Left lung (tissue), 14 donors: ENCODE data around the gene POLR1F. TPM values are rescaled to one million over a fixed set of nuclear protein-coding genes. Genes with fewer than 3 reads are reported as not detected.

Experiments
- ATAC-seq: fragments of 200-7000 bp; cut with Tn5 transposase; one replicate; pipeline ENCODE4 v1.9.1; 2020; ENCODE audit warnings: moderate library complexity
- DNase-seq, 4 donors: peaks; one replicate each; pipeline ENCODE4 v3.0.0-alpha.2; 2013 to 2020
- H3K27ac ChIP-seq, 2 donors: fragments of 200-600 bp; sonication (generic) in 1 of 2; one replicate each; pipeline versions ENCODE4 v1.5.0 to v1.8.0; 2020 to 2021
- H3K27me3 ChIP-seq, 2 donors: fragments of 200-600 bp; sonication (generic) in 1 of 2; one replicate each; pipeline versions ENCODE4 v1.5.0 to v1.8.0; 2020 to 2021
- H3K36me3 ChIP-seq, 2 donors: fragments of 200-600 bp; sonication (generic) in 1 of 2; one replicate each; pipeline versions ENCODE4 v1.5.0 to v1.8.0; 2020 to 2021
- H3K4me1 ChIP-seq, 2 donors: fragments of 200-600 bp; one replicate each; pipeline ENCODE4 v1.8.0; 2021
- H3K4me3 ChIP-seq, 2 donors: fragments of 200-600 bp; sonication (generic) in 1 of 2; one replicate each; pipeline versions ENCODE4 v1.5.0 to v1.8.0; 2020 to 2021; ENCODE audit warnings: mild to moderate bottlenecking in 1 of 2
- H3K9me3 ChIP-seq, 2 donors: fragments of 200-600 bp; sonication (generic) in 1 of 2; one replicate each; pipeline versions ENCODE4 v1.5.0 to v1.8.0; 2020 to 2021
- CTCF ChIP-seq, 2 donors: fragments of 200-600 bp; sonication (generic) in 1 of 2; IDR thresholded peaks; one replicate each; pipeline versions ENCODE4 v1.5.0 to v1.8.0; 2021; ENCODE audit warnings: antibody characterized with exemption in 2 of 2
- intact Hi-C, 2 donors: fragments of 100-400 bp; cut with DNase I; formaldehyde crosslinking; loops; one replicate each; pipeline versions ENCODE4 v1.11.2 to v1.14.2; 2022
- long read RNA-seq, 12 donors: library from polyadenylated mRNA in 2 of 12; unstranded in 2 of 12; transcript quantifications; one replicate each; pipeline ENCODE4 v2.0.0 and lab custom pipeline, GENCODE V29; 2019 to 2026
- polyA plus RNA-seq, 6 donors: library from polyadenylated mRNA; unstranded; fragments of 120-200 nt; gene quantifications; one replicate each; pipeline ENCODE4 v1.2.1, GENCODE V29; 2013; ENCODE audit not compliant: insufficient read length in 6 of 6
- total RNA-seq, 2 donors: library from RNA; stranded (reverse); fragmentation: NEBNext Ultra II Directional; extraction: Animal tissue kit (Norgen Biotek cat#: 25700); gene quantifications; one replicate each; pipeline ENCODE4 v1.2.1, GENCODE V29; 2021
- donor health status: DM: no; HTN: yes; CAD: no.
- donor health status: DM: no; HTN: no; CAD: no.

Gene POLR1F, protein sequence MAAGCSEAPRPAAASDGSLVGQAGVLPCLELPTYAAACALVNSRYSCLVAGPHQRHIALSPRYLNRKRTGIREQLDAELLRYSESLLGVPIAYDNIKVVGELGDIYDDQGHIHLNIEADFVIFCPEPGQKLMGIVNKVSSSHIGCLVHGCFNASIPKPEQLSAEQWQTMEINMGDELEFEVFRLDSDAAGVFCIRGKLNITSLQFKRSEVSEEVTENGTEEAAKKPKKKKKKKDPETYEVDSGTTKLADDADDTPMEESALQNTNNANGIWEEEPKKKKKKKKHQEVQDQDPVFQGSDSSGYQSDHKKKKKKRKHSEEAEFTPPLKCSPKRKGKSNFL
- total RNA-seq, result 1 to 10 TPM; 9.6 to 9.7 TPM
- polyA plus RNA-seq, result 10 to 100 TPM; 16.7 to 25.1 (median 20.4) TPM
- long read RNA-seq, donor 1, transcript TWISTNB-201 (4 exons, 3,942 nt), result major isoform, 19 of 23 reads
- long read RNA-seq, donor 1, partial matches to known transcripts, result 0 of 23 reads
- long read RNA-seq, donor 1, other reads (novel, unspliced or antisense), result 0 of 23 reads
- long read RNA-seq, donor 2, transcript TWISTNB-201 (4 exons, 3,942 nt), result major isoform, 16 of 25 reads
- long read RNA-seq, donor 2, transcript TWISTNB-202 (2 exons, 427 nt), result minor isoform, 9 of 25 reads
- long read RNA-seq, donor 2, partial matches to known transcripts, result 0 of 25 reads
- long read RNA-seq, donor 2, other reads (novel, unspliced or antisense), result 0 of 25 reads
- long read RNA-seq, donor 3, transcript TWISTNB-201 (4 exons, 3,942 nt), result major isoform, 19 of 21 reads
- long read RNA-seq, donor 3, partial matches to known transcripts, result 0 of 21 reads
- long read RNA-seq, donor 3, other reads (novel, unspliced or antisense), result 0 of 21 reads
- long read RNA-seq, donor 4, transcript TWISTNB-202 (2 exons, 427 nt), result minor isoform, 8 of 25 reads
- long read RNA-seq, donor 4, transcript TWISTNB-201 (4 exons, 3,942 nt), result major isoform, 15 of 25 reads
- long read RNA-seq, donor 4, partial matches to known transcripts, result 0 of 25 reads
- long read RNA-seq, donor 4, other reads (novel, unspliced or antisense), result 2 of 25 reads
- long read RNA-seq, donor 5, transcript TWISTNB-201 (4 exons, 3,942 nt), result major isoform, 13 of 16 reads
- long read RNA-seq, donor 5, partial matches to known transcripts, result 0 of 16 reads
- long read RNA-seq, donor 5, other reads (novel, unspliced or antisense), result 0 of 16 reads
- long read RNA-seq, donor 6, transcript TWISTNB-202 (2 exons, 427 nt), result minor isoform, 6 of 16 reads
- long read RNA-seq, donor 6, transcript TWISTNB-201 (4 exons, 3,942 nt), result major isoform, 10 of 16 reads
- long read RNA-seq, donor 6, partial matches to known transcripts, result 0 of 16 reads
- long read RNA-seq, donor 6, other reads (novel, unspliced or antisense), result 0 of 16 reads
- long read RNA-seq, donor 7, partial matches to known transcripts, result 7 of 11 reads
- long read RNA-seq, donor 7, other reads (novel, unspliced or antisense), result 0 of 11 reads
- long read RNA-seq, donor 8, transcript TWISTNB-201 (4 exons, 3,942 nt), result major isoform, 11 of 13 reads
- long read RNA-seq, donor 8, partial matches to known transcripts, result 0 of 13 reads
- long read RNA-seq, donor 8, other reads (novel, unspliced or antisense), result 0 of 13 reads
- long read RNA-seq, donor 9, result 0 reads
- long read RNA-seq, donor 10, transcript TWISTNB-201 (4 exons, 3,942 nt), result major isoform, 22 of 24 reads
- long read RNA-seq, donor 10, partial matches to known transcripts, result 1 of 24 reads
- long read RNA-seq, donor 10, other reads (novel, unspliced or antisense), result 0 of 24 reads
- long read RNA-seq, donor 11, transcript TWISTNB-201 (4 exons, 3,942 nt), result major isoform, 9 of 9 reads
- long read RNA-seq, donor 11, partial matches to known transcripts, result 0 of 9 reads
- long read RNA-seq, donor 11, other reads (novel, unspliced or antisense), result 0 of 9 reads
- long read RNA-seq, donor 12, transcript TWISTNB-201 (4 exons, 3,942 nt), result major isoform, 17 of 17 reads
- long read RNA-seq, donor 12, partial matches to known transcripts, result 0 of 17 reads
- long read RNA-seq, donor 12, other reads (novel, unspliced or antisense), result 0 of 17 reads

GRCh38 chr7:19708397-19709248 is at the start of gene POLR1F:
Gene POLR1F (minus strand): TSS chr7:19709037. CDS start chr7:19709016, 21 bp downstream.
- H3K9me3 ChIP-seq, result no peaks in the 10 kb centered on the region
- H3K27me3 ChIP-seq, result no peaks in the 10 kb centered on the region
- peak; percentile 94 to 97 (median 96) for DNase-seq
- peaks cover 0 to 22% of the 10 kb centered on the region in 2 donors for H3K4me1 ChIP-seq
- peak within 1 kb of the TSS; percentile 79 to 81 for H3K4me3 ChIP-seq
- peak; percentile 100 for ATAC-seq
- peak; percentile 82 to 89 for TF ChIP-seq CTCF (IDR thresholded peaks at IDR 0.05)
- H3K27ac ChIP-seq, result peak within 1 kb of the TSS in 1 of 2 donors; percentile 57
- no peaks in the 10 kb centered on the region for H3K36me3 ChIP-seq
- intact Hi-C loops, result no loop called here

GRCh38 chr7:19754521-19755116 is 45.8 kb upstream of the POLR1F start:
- TF ChIP-seq CTCF (IDR thresholded peaks at IDR 0.05), result peak; percentile 48 to 53
- DNase-seq (peak in 2 of 4 donors; percentile 7 to 16), ATAC-seq (peak; percentile 29)
- no peaks in the 10 kb centered on the region for H3K9me3 ChIP-seq
- H3K27me3 ChIP-seq, result no peaks in the 10 kb centered on the region
- H3K27ac ChIP-seq, result no peak overlapping the region
- H3K4me3 ChIP-seq, result no peak overlapping the region
- intact Hi-C loops, result no loop called here
- H3K36me3 ChIP-seq, result no peaks in the 10 kb centered on the region
- no peaks in the 10 kb centered on the region for H3K4me1 ChIP-seq

- no peaks in the 10 kb centered on the region for H3K4me1 ChIP-seq
- no peaks in the 10 kb centered on the region for H3K27me3 ChIP-seq
- no peak overlapping the region for H3K27ac ChIP-seq
- no peaks in the 10 kb centered on the region for H3K9me3 ChIP-seq
- ATAC-seq (no peak), DNase-seq (peak in 2 of 4 donors; percentile 20 to 42)
- intact Hi-C loops, result no loop called here
- no peaks in the 10 kb centered on the region for H3K36me3 ChIP-seq
- H3K4me3 ChIP-seq, result no peak overlapping the region
- no peak for TF ChIP-seq CTCF (IDR thresholded peaks at IDR 0.05)
Measured at GRCh38 chr7:19752020-19752419, 43.2 kb upstream of the POLR1F start.
